SK-N-SH treated with all-trans-retinoic acid at 6 μM for 48 hours (cell line): ENCODE results near the gene SAG.

Experiments
- ATAC-seq: fragments of 200-7000 bp; cut with Tn5 transposase; 3 replicates; pipeline ENCODE4 v1.9.1; 2020; ENCODE audit warnings: mild to moderate bottlenecking, moderate library complexity
- ARNTL ChIP-seq: fragments of 450-650 bp; formaldehyde crosslinking; IDR thresholded peaks from 2 replicates; pipeline ENCODE4 v1.5.0; 2020; ENCODE audit warnings: low read depth, mild to moderate bottlenecking, moderate library complexity, borderline replicate concordance
- CSDC2 ChIP-seq: fragments of 250-450 bp; sonication (Bioruptor Pico); IDR thresholded peaks from 2 replicates; pipeline ENCODE4 v1.5.0; 2020; ENCODE audit warnings: mild to moderate bottlenecking, moderate library complexity
- ESRRG ChIP-seq: fragments of 250-450 bp; sonication (Bioruptor Pico); IDR thresholded peaks from 2 replicates; pipeline ENCODE4 v1.6.1; 2021; ENCODE audit warnings: mild to moderate bottlenecking
- GLIS3 ChIP-seq: fragments of 250-450 bp; sonication (Bioruptor Pico); IDR thresholded peaks from 2 replicates; pipeline ENCODE4 v1.5.0; 2020; ENCODE audit warnings: mild to moderate bottlenecking, moderate library complexity
- ISL1 ChIP-seq: fragments of 250-450 bp; sonication (Bioruptor Pico); IDR thresholded peaks from 2 replicates; pipeline ENCODE4 v2.1.2; 2022; ENCODE audit warnings: mild to moderate bottlenecking, moderate library complexity
- PPARA ChIP-seq: fragments of 250-450 bp; sonication (Bioruptor Pico); IDR thresholded peaks from 2 replicates; pipeline ENCODE4 v1.5.0; 2020; ENCODE audit warnings: mild to moderate bottlenecking, borderline replicate concordance
- RARB ChIP-seq: fragments of 250-450 bp; sonication (Bioruptor Pico); IDR thresholded peaks from 2 replicates; pipeline ENCODE4 v1.8.0; 2021; ENCODE audit warnings: mild to moderate bottlenecking, moderate library complexity
- SNAI2 ChIP-seq: fragments of 250-450 bp; sonication (Bioruptor Pico); IDR thresholded peaks from 2 replicates; pipeline ENCODE4 v1.5.0; 2020; ENCODE audit warnings: mild to moderate bottlenecking, moderate library complexity
- TCF4 ChIP-seq: fragments of 250-450 bp; sonication (Bioruptor Pico); IDR thresholded peaks from 2 replicates; pipeline ENCODE4 v1.8.0; 2021; ENCODE audit warnings: mild to moderate bottlenecking, moderate library complexity, borderline replicate concordance
- TOX ChIP-seq: fragments of 250-450 bp; sonication (Bioruptor Pico); IDR thresholded peaks from 2 replicates; pipeline ENCODE4 v1.8.0; 2021; ENCODE audit warnings: mild to moderate bottlenecking, moderate library complexity, borderline replicate concordance
- ZC3H10 ChIP-seq: fragments of 250-450 bp; sonication (Bioruptor Pico); IDR thresholded peaks from 2 replicates; pipeline ENCODE4 v1.5.1; 2021; ENCODE audit warnings: mild to moderate bottlenecking, moderate library complexity
- ZFP30 ChIP-seq: fragments of 450-650 bp; formaldehyde crosslinking; IDR thresholded peaks from 2 replicates; pipeline ENCODE4 v1.5.0; 2022; ENCODE audit warnings: mild to moderate bottlenecking, moderate library complexity
- ZNF565 ChIP-seq: fragments of 450-650 bp; formaldehyde crosslinking; conservative IDR thresholded peaks from 2 replicates; pipeline ENCODE4 v1.5.0; 2020; ENCODE audit warnings: low read depth, mild to moderate bottlenecking, moderate library complexity
- ZNF70 ChIP-seq: fragments of 450-650 bp; formaldehyde crosslinking; IDR thresholded peaks from 2 replicates; pipeline ENCODE4 v1.5.0; 2020; ENCODE audit warnings: mild to moderate bottlenecking, moderate library complexity
- ZNF8 ChIP-seq: fragments of 450-650 bp; formaldehyde crosslinking; IDR thresholded peaks from 2 replicates; pipeline ENCODE4 v1.5.0; 2020; ENCODE audit warnings: mild to moderate bottlenecking, moderate library complexity
- TF ChIP-seq, protein P1 (sequence below): fragments of 250-450 bp; sonication (Bioruptor Pico); IDR thresholded peaks from 2 replicates; pipeline ENCODE4 v1.5.0; 2020; ENCODE audit warnings: mild to moderate bottlenecking, moderate library complexity
- TF ChIP-seq, protein P2 (sequence below): fragments of 250-450 bp; sonication (Bioruptor Pico); IDR thresholded peaks from 2 replicates; pipeline ENCODE4 v1.5.1; 2021; ENCODE audit warnings: mild to moderate bottlenecking, moderate library complexity
- TF ChIP-seq, protein P3 (sequence below): fragments of 250-450 bp; sonication (Bioruptor Pico); IDR thresholded peaks from 2 replicates; pipeline ENCODE4 v1.8.0; 2020; ENCODE audit warnings: mild to moderate bottlenecking, moderate library complexity, borderline replicate concordance
- TF ChIP-seq, protein P4 (sequence below): fragments of 250-450 bp; sonication (Bioruptor Pico); IDR thresholded peaks from 2 replicates; pipeline ENCODE4 v1.5.1; 2020; ENCODE audit warnings: low read depth, mild to moderate bottlenecking, moderate library complexity
- TF ChIP-seq, protein P5 (sequence below): fragments of 250-450 bp; sonication (Bioruptor Pico); IDR thresholded peaks from 2 replicates; pipeline ENCODE4 v1.8.0; 2021; ENCODE audit warnings: low read depth, mild to moderate bottlenecking, moderate library complexity, borderline replicate concordance

The SAG gene

DNA sequence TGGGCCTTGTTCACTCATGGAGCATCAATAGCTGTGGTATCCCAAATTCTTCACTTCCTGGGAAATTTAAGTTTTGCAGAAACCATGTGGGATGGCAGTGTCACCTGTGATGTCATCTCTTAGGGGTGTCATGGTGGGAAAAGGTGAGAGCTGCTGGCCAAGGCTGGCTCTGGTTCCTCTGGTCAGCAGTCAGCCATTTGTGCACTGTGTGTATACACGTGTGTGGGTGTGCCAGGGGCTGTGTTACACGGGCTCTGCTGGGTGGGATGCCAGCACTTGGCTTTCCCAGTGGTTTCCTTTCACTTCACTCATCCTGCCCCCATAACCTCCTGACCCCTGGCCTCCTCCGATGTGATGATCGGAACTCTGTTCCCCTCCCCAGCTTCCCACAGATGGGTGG, 21.3 kb downstream of the SAG start:
- ATAC-seq = no peak
- no peak for TF ChIP-seq ZNF8 (CRISPR knock-in tag)
- TF ChIP-seq PPARA (CRISPR knock-in tag) = no peak
- TF ChIP-seq ESRRG = no peak
- no peak for TF ChIP-seq ZNF565 (CRISPR knock-in tag)
- TF ChIP-seq ZFP30 (CRISPR knock-in tag) = no peak
- TF ChIP-seq ZNF70 (CRISPR knock-in tag) = no peak
- no peak for TF ChIP-seq GLIS3 (CRISPR knock-in tag)
- no peak for TF ChIP-seq CSDC2
- TF ChIP-seq, all 23 proteins: peak for 0

DNA sequence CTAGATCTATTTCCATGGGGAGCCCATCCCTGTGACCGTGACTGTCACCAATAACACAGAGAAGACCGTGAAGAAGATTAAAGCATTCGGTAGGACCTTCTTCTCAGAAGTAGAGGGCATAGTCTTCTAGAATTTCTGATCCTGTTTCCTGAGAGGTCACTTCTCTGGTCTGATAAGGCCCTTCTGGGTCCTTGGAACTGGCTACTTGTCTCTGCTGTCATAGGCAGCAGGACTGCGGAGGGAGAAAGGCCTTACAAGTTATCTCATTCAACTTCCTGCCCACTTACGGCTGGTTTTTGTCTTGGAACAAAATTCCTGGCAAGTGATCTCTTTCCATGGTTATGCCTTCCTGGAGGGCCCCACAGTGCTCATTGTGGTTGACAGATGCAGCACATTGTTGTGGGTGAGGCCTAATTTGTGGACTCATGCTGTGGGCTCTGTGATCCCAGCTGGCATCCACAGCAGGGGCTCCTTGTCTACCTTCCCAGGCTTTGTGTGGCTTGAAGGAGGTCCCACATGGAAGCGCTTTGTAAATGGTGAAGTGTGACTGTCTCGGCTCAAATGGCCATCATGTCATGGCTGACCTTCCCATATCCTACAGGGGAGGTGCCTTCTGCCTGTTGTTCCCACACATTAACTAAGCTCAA, 22.0 kb downstream of the SAG start:
- ATAC-seq = peak; percentile 47; the same call in 2 of the 3 replicates
- TF ChIP-seq ZNF8 (CRISPR knock-in tag) (no peak), GLIS3 (CRISPR knock-in tag) (no peak), CSDC2 (no peak), ARNTL (CRISPR knock-in tag) (no peak), ZC3H10 (CRISPR knock-in tag) (no peak), ISL1 (no peak), ZNF70 (CRISPR knock-in tag) (no peak), SNAI2 (no peak), TCF4 (CRISPR knock-in tag) (no peak), TOX (no peak), RARB (CRISPR knock-in tag) (no peak)
- TF ChIP-seq, protein P1, sequence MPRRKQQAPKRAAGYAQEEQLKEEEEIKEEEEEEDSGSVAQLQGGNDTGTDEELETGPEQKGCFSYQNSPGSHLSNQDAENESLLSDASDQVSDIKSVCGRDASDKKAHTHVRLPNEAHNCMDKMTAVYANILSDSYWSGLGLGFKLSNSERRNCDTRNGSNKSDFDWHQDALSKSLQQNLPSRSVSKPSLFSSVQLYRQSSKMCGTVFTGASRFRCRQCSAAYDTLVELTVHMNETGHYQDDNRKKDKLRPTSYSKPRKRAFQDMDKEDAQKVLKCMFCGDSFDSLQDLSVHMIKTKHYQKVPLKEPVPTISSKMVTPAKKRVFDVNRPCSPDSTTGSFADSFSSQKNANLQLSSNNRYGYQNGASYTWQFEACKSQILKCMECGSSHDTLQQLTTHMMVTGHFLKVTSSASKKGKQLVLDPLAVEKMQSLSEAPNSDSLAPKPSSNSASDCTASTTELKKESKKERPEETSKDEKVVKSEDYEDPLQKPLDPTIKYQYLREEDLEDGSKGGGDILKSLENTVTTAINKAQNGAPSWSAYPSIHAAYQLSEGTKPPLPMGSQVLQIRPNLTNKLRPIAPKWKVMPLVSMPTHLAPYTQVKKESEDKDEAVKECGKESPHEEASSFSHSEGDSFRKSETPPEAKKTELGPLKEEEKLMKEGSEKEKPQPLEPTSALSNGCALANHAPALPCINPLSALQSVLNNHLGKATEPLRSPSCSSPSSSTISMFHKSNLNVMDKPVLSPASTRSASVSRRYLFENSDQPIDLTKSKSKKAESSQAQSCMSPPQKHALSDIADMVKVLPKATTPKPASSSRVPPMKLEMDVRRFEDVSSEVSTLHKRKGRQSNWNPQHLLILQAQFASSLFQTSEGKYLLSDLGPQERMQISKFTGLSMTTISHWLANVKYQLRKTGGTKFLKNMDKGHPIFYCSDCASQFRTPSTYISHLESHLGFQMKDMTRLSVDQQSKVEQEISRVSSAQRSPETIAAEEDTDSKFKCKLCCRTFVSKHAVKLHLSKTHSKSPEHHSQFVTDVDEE (CRISPR knock-in tag) = no peak
- TF ChIP-seq, protein P2, sequence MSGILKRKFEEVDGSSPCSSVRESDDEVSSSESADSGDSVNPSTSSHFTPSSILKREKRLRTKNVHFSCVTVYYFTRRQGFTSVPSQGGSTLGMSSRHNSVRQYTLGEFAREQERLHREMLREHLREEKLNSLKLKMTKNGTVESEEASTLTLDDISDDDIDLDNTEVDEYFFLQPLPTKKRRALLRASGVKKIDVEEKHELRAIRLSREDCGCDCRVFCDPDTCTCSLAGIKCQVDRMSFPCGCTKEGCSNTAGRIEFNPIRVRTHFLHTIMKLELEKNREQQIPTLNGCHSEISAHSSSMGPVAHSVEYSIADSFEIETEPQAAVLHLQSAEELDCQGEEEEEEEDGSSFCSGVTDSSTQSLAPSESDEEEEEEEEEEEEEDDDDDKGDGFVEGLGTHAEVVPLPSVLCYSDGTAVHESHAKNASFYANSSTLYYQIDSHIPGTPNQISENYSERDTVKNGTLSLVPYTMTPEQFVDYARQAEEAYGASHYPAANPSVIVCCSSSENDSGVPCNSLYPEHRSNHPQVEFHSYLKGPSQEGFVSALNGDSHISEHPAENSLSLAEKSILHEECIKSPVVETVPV (CRISPR knock-in tag) = no peak
- TF ChIP-seq, protein P3, sequence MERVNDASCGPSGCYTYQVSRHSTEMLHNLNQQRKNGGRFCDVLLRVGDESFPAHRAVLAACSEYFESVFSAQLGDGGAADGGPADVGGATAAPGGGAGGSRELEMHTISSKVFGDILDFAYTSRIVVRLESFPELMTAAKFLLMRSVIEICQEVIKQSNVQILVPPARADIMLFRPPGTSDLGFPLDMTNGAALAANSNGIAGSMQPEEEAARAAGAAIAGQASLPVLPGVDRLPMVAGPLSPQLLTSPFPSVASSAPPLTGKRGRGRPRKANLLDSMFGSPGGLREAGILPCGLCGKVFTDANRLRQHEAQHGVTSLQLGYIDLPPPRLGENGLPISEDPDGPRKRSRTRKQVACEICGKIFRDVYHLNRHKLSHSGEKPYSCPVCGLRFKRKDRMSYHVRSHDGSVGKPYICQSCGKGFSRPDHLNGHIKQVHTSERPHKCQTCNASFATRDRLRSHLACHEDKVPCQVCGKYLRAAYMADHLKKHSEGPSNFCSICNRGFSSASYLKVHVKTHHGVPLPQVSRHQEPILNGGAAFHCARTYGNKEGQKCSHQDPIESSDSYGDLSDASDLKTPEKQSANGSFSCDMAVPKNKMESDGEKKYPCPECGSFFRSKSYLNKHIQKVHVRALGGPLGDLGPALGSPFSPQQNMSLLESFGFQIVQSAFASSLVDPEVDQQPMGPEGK (CRISPR knock-in tag) = no peak
- TF ChIP-seq, protein P4, sequence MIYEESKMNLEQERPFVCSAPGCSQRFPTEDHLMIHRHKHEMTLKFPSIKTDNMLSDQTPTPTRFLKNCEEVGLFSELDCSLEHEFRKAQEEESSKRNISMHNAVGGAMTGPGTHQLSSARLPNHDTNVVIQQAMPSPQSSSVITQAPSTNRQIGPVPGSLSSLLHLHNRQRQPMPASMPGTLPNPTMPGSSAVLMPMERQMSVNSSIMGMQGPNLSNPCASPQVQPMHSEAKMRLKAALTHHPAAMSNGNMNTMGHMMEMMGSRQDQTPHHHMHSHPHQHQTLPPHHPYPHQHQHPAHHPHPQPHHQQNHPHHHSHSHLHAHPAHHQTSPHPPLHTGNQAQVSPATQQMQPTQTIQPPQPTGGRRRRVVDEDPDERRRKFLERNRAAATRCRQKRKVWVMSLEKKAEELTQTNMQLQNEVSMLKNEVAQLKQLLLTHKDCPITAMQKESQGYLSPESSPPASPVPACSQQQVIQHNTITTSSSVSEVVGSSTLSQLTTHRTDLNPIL (CRISPR knock-in tag) = no peak
- TF ChIP-seq, protein P5, sequence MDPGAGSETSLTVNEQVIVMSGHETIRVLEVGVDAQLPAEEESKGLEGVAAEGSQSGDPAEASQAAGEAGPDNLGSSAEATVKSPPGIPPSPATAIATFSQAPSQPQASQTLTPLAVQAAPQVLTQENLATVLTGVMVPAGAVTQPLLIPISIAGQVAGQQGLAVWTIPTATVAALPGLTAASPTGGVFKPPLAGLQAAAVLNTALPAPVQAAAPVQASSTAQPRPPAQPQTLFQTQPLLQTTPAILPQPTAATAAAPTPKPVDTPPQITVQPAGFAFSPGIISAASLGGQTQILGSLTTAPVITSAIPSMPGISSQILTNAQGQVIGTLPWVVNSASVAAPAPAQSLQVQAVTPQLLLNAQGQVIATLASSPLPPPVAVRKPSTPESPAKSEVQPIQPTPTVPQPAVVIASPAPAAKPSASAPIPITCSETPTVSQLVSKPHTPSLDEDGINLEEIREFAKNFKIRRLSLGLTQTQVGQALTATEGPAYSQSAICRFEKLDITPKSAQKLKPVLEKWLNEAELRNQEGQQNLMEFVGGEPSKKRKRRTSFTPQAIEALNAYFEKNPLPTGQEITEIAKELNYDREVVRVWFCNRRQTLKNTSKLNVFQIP (CRISPR knock-in tag) = no peak

DNA sequence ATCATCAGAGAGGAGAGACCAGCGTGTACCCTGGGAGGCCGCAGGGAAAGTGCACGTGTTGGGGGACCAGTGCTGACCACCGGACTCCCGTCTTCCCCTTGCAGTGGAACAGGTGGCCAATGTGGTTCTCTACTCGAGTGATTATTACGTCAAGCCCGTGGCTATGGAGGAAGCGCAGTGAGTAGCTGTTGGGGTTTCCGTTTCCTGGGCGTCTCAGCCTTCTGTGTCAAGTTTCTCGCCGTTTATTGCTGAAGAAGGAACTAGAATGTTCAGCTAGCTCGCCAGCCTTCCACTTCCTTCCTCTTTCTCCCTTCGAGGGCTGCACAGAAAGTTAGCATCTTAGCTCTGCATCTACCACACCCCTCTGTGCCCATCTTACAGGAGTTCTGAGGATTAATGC, 23.9 kb downstream of the SAG start:
- ATAC-seq = no peak; the same call in 2 of the 3 replicates
- TF ChIP-seq, protein P2 (CRISPR knock-in tag) = no peak
- TF ChIP-seq, all 23 proteins: peak for 0
